B cell (primary cell): ENCODE data around the gene AP1M1. TPM values are rescaled to one million over a fixed set of nuclear protein-coding genes. Genes with fewer than 3 reads are reported as not detected.

Experiments used
- ATAC-seq: fragments of 200-7000 bp; cut with Tn5 transposase; one replicate; pipeline ENCODE4 v1.10.0; 2021; ENCODE audit warnings: low read depth, mild to moderate bottlenecking, moderate number of reproducible peaks, moderate library complexity
- CTCF ChIA-PET: fragments of 350-600 bp; sonication (Branson Sonifier 250); formaldehyde crosslinking; loops from one replicate; lab custom pipeline; 2021; ENCODE audit warnings: antibody characterized with exemption, inconsistent platforms; lab: Charles Lee
- POLR2A ChIA-PET: fragments of 350-600 bp; sonication (Branson Sonifier 250); formaldehyde crosslinking; loops from one replicate; lab custom pipeline; 2021; ENCODE audit warnings: antibody characterized with exemption; lab: Charles Lee
- DNase-seq: peaks from one replicate; pipeline ENCODE4 v3.0.0; 2013
- H2AFZ ChIP-seq: 2 replicates; pipeline ENCODE4 v1.6.1; 2012; ENCODE audit warnings: mild to moderate bottlenecking, low read depth, low read length; ENCODE audit not compliant: insufficient read depth, poor library complexity, severe bottlenecking
- H3K27ac ChIP-seq, 2 donors: 1 replicate in 1 of 2; 2 replicates in 1 of 2; pipeline ENCODE4 v1.5.1; 2012 to 2013; ENCODE audit warnings: low read length in 2 of 2, mild to moderate bottlenecking in 2 of 2, moderate library complexity in 1 of 2
- H3K27me3 ChIP-seq, 4 experiments: fragments of 200-600 bp in 1 of 4; sonication (generic) in 1 of 4; replicated peaks in 1 of 4; 1 replicate in 2 of 4; 2 replicates in 2 of 4; pipeline versions ENCODE4 v1.6.1 to v1.7.0; 2013 to 2016; ENCODE audit warnings: low read length in 3 of 4, mild to moderate bottlenecking in 2 of 4, mixed read lengths in 1 of 4, moderate library complexity in 1 of 4; ENCODE audit not compliant: insufficient read depth in 4 of 4, control insufficient read depth in 3 of 4; ENCODE audit errors: control extremely low read depth in 1 of 4
- H3K36me3 ChIP-seq, 2 experiments: replicated peaks in 1 of 2; 1 replicate in 1 of 2; 2 replicates in 1 of 2; pipeline versions ENCODE4 v1.6.1 to v1.7.1; 2013; ENCODE audit warnings: low read length in 1 of 2; ENCODE audit not compliant: insufficient read depth in 2 of 2, control insufficient read depth in 1 of 2; ENCODE audit errors: control extremely low read depth in 1 of 2, extremely low read depth in 1 of 2
- H3K4me1 ChIP-seq, 2 donors: fragments of 200-600 bp in 1 of 2; sonication (generic) in 1 of 2; 1 replicate in 1 of 2; 2 replicates in 1 of 2; pipeline versions ENCODE4 v1.5.1 to v1.6.1; 2013 to 2017; ENCODE audit warnings: low read length in 2 of 2; ENCODE audit not compliant: control insufficient read depth in 2 of 2, insufficient read depth in 2 of 2
- H3K4me2 ChIP-seq: replicated peaks from 2 replicates; pipeline ENCODE3; 2012; ENCODE audit warnings: mild to moderate bottlenecking, low read depth, low read length; ENCODE audit not compliant: poor library complexity, severe bottlenecking
- H3K4me3 ChIP-seq, 5 experiments: fragments of 200-600 bp in 1 of 5; sonication (generic) in 1 of 5; 1 replicate in 3 of 5; 2 replicates in 2 of 5; pipeline versions ENCODE4 v1.5.1 to v1.7.0; 2011 to 2016; ENCODE audit warnings: low read length in 4 of 5, mild to moderate bottlenecking in 4 of 5, low read depth in 2 of 5, control low read depth in 1 of 5, moderate library complexity in 1 of 5; ENCODE audit not compliant: insufficient read depth in 1 of 5; ENCODE audit errors: control extremely low read depth in 1 of 5, extremely low read depth in 1 of 5
- H3K79me2 ChIP-seq: fragments of 200-600 bp; sonication (generic); one replicate; pipeline ENCODE4 v1.6.0; 2016; ENCODE audit warnings: low read length; ENCODE audit not compliant: control insufficient read depth, insufficient read depth
- H3K9ac ChIP-seq: fragments of 200-600 bp; sonication (generic); 2 replicates; pipeline ENCODE4 v1.6.1; 2017; ENCODE audit warnings: mild to moderate bottlenecking, low read length, moderate library complexity
- H3K9me3 ChIP-seq, 3 donors: one replicate each; pipeline versions ENCODE4 v1.6.1 to v1.7.1; 2013; ENCODE audit warnings: low read length in 2 of 3; ENCODE audit not compliant: control insufficient read depth in 2 of 3, insufficient read depth in 1 of 3; ENCODE audit errors: control extremely low read depth in 1 of 3
- H4K20me1 ChIP-seq: 2 replicates; pipeline ENCODE4 v1.6.0; 2012; ENCODE audit warnings: mild to moderate bottlenecking, low read length; ENCODE audit not compliant: insufficient read depth, control insufficient read depth, poor library complexity, severe bottlenecking
- H3K27ac Mint-ChIP-seq: one replicate; pipeline ENCODE4 v1.8.0; 2021; ENCODE audit warnings: mixed read lengths
- H3K27me3 Mint-ChIP-seq: one replicate; pipeline ENCODE4 v1.8.0; 2021; ENCODE audit warnings: mixed read lengths
- H3K4me1 Mint-ChIP-seq: one replicate; pipeline ENCODE4 v1.8.0; 2021; ENCODE audit warnings: mixed read lengths
- H3K4me3 Mint-ChIP-seq: one replicate; pipeline ENCODE4 v1.8.0; 2021; ENCODE audit warnings: mixed read lengths
- H3K9me3 Mint-ChIP-seq: one replicate; pipeline ENCODE4 v1.8.0; 2022; ENCODE audit warnings: mixed read lengths; ENCODE audit not compliant: insufficient read depth
- EZH2 ChIP-seq: IDR thresholded peaks from 2 replicates; pipeline ENCODE4 v1.6.1; 2012; ENCODE audit warnings: borderline replicate concordance, low read depth, mild to moderate bottlenecking, moderate library complexity, low read length; ENCODE audit not compliant: insufficient read depth, poor library complexity, severe bottlenecking
- whole genome bisulfite sequencing: methylation state at CpG from one replicate; pipeline ENCODE4 v1.1.5; 2013; ENCODE audit warnings: missing lambda C conversion rate; ENCODE audit not compliant: insufficient coverage; 5-methylcytosine and 5-hydroxymethylcytosine counted together
- intact Hi-C: fragments of 100-400 bp; cut with micrococcal nuclease; formaldehyde crosslinking; loops from one replicate; pipeline ENCODE4 v1.10.0; 2022
- polyA plus RNA-seq: library from polyadenylated mRNA; depleted of rRNA; stranded (reverse); fragments of >200 nt; gene quantifications from 2 replicates; pipeline ENCODE4 v1.2.3, GENCODE V29; 2012
- total RNA-seq, 2 donors: library from RNA; stranded (reverse); fragments of 120-200 nt in 1 of 2; gene quantifications; 1 replicate in 1 of 2; 2 replicates in 1 of 2; pipeline versions ENCODE4 v1.2.3 to v1.2.4, GENCODE V29; 2013 to 2022
- TF ChIP-seq, protein P1 (sequence below): fragments of 200-600 bp; IDR thresholded peaks from one replicate; pipeline ENCODE4 v1.8.0; 2022; ENCODE audit warnings: antibody characterized with exemption, mild to moderate bottlenecking

Gene AP1M1
- total and polyA plus RNA-seq, 2 donors (not counting 1 experiment from before 2014, with no cell fraction given), result 77.8 to 102 TPM

DNA sequence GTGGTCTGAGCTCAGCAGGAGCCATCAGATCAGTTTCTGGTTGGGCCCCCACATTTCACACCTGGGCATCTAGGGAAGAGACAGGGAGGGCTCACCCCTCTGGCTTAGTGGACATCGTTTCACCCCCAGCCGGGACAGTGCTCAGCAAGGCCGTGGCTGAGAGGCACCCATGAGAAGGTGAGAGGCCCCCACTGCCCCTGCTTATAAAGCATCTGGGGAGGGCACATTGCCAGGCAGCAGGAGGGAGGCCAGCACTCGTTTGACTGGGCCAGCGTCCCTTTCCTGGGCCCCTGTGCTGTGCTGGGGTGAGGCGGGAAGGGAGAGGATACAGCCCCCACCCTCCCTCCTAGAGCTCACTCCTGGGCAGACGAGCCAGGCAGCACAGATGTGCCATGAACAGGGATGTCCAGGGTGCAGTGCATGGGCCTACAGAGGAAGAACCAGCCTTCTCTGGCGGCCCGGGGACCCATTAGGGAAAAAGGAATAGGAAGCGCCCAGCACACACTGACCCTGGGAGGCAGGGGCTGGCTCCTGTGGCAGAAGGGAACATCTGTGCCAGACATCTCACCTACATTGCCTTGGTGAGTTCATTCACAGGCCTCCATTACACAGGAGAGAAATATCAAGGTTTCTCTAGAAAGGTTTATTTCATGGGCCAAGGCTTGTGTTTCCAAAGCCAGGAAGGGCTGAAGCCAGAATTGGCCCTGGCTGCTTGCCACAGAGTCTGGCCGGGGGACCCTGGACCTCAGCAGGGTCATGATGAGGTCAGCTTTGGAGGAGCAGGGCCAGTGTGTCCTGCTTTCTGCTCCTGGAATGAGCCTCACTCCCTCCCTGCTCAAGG, 7.7 kb downstream of the AP1M1 start:
- H3K27ac Mint-ChIP-seq, result no peak overlapping the region
- peaks cover 39% of the 10 kb centered on the region for H4K20me1 ChIP-seq
- no peak overlapping the region for H2AFZ ChIP-seq
- 95% methylated on average over 11 of the region's 11 CpGs for WGBS
- H3K4me2 ChIP-seq, result no peak overlapping the region
- intact Hi-C loops, result no loop called here
- H3K4me3 Mint-ChIP-seq, result no peak overlapping the region
- no peaks in the 10 kb centered on the region for H3K27me3 Mint-ChIP-seq
- peaks cover 26% of the 10 kb centered on the region for H3K4me1 Mint-ChIP-seq
- no peaks in the 10 kb centered on the region for H3K27me3 ChIP-seq
- no peak for DNase-seq
- peaks cover 58% of the 10 kb centered on the region for H3K79me2 ChIP-seq
- CTCF ChIA-PET, result interaction anchor here (1.1 kb wide), 1 partner anchor 42 kb away, joined by 3 read pairs; no protein-coding TSS in a partner anchor
- H3K9ac ChIP-seq, result no peak overlapping the region
- no peak for TF ChIP-seq EZH2
- TF ChIP-seq, protein P1, sequence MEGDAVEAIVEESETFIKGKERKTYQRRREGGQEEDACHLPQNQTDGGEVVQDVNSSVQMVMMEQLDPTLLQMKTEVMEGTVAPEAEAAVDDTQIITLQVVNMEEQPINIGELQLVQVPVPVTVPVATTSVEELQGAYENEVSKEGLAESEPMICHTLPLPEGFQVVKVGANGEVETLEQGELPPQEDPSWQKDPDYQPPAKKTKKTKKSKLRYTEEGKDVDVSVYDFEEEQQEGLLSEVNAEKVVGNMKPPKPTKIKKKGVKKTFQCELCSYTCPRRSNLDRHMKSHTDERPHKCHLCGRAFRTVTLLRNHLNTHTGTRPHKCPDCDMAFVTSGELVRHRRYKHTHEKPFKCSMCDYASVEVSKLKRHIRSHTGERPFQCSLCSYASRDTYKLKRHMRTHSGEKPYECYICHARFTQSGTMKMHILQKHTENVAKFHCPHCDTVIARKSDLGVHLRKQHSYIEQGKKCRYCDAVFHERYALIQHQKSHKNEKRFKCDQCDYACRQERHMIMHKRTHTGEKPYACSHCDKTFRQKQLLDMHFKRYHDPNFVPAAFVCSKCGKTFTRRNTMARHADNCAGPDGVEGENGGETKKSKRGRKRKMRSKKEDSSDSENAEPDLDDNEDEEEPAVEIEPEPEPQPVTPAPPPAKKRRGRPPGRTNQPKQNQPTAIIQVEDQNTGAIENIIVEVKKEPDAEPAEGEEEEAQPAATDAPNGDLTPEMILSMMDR, result no peak
- no peaks in the 10 kb centered on the region for H3K9me3 Mint-ChIP-seq
- POLR2A ChIA-PET, result no interaction called here
- ATAC-seq, result no peak
- no peaks in the 10 kb centered on the region for H3K9me3 ChIP-seq
- H3K4me3 ChIP-seq, result no peak overlapping the region
- peaks cover 0 to 81% of the 10 kb centered on the region in 2 experiments for H3K36me3 ChIP-seq
- H3K27ac ChIP-seq, result no peak overlapping the region
- peaks cover 0 to 18% of the 10 kb centered on the region in 2 donors for H3K4me1 ChIP-seq

DNA sequence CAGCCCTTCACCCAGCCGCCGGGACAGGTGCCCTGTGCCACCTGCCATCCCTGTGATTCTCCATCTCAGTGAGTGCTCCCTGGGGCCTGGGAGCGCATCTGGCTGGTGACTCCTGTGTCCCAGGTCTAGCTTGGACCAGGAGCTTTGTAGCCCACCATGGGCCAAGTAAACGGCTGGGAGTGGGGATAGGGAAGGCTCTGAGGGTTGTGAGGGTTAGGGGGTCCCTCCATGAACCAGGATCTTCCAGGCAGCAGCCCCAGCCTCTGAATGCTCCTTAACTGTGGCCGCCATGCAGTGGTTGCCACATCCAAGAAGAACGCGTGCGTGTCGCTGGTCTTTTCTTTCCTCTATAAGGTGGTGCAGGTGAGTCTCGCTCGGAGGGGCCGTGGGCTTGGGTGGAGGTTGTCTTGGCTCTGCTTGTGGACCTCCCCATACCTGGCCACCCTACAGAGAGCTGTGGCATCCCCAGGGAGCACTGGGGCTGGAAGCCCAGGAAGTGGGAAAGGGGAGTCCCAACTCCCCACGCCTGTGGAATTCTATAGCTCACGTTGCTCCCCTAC, 8.4 kb downstream of the AP1M1 start:
- Histone ChIP-seq H3K4me1 (peaks cover 0 to 18% of the 10 kb centered on the region in 2 donors), H3K4me2 (no peak overlapping the region), H3K36me3 (peaks cover 0 to 82% of the 10 kb centered on the region in 2 experiments), H3K9me3 (no peaks in the 10 kb centered on the region), H3K9ac (no peak overlapping the region), H3K4me3 (no peak overlapping the region), H3K79me2 (peaks cover 58% of the 10 kb centered on the region), H2AFZ (no peak overlapping the region), H3K27me3 (no peaks in the 10 kb centered on the region), H3K27ac (no peak overlapping the region), H4K20me1 (peaks cover 33% of the 10 kb centered on the region)
- no peak overlapping the region for H3K4me3 Mint-ChIP-seq
- CTCF ChIA-PET, result no interaction called here
- ATAC-seq (no peak), DNase-seq (no peak)
- intact Hi-C loops, result no loop called here
- no peak for TF ChIP-seq EZH2
- 100% methylated on average over 5 of the region's 14 CpGs for WGBS
- H3K4me1 Mint-ChIP-seq, result peaks cover 20% of the 10 kb centered on the region
- no peaks in the 10 kb centered on the region for H3K9me3 Mint-ChIP-seq
- no peaks in the 10 kb centered on the region for H3K27me3 Mint-ChIP-seq
- no peak overlapping the region for H3K27ac Mint-ChIP-seq
- POLR2A ChIA-PET, result no interaction called here
